Measurements from ENCODE around the gene CAVIN2. TPM values are rescaled to one million over a fixed set of nuclear protein-coding genes. Genes with fewer than 3 reads are reported as not detected.

Gene CAVIN2
- total RNA-seq, 2 experiments from 2014 or later, result 0.10 TPM; not detected in 1

DNA sequence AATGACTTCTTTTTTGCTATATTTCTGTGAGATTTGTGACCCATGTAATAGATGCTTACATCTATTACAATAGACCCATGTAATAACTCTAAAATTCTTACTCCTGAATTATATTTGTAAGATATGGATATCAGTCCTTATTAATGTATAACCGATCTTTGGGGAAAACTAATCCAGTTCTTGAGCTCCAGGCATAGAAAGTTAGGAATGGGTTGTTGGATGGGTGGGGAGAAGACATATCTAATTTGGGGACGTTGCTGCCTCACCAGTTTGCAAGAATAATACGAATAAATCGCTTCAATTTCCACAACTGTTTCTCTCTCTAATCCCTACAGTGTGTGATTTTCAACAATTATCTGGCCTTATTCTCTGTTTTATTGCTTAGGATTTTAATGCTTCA lies 13.5 kb downstream of the CAVIN2 start:
- no peaks in the 10 kb centered on the region for H3K4me1 ChIP-seq (ENCODE audit: insufficient read depth, low read length, poor library complexity, severe bottlenecking)
- TF ChIP-seq, protein P1, sequence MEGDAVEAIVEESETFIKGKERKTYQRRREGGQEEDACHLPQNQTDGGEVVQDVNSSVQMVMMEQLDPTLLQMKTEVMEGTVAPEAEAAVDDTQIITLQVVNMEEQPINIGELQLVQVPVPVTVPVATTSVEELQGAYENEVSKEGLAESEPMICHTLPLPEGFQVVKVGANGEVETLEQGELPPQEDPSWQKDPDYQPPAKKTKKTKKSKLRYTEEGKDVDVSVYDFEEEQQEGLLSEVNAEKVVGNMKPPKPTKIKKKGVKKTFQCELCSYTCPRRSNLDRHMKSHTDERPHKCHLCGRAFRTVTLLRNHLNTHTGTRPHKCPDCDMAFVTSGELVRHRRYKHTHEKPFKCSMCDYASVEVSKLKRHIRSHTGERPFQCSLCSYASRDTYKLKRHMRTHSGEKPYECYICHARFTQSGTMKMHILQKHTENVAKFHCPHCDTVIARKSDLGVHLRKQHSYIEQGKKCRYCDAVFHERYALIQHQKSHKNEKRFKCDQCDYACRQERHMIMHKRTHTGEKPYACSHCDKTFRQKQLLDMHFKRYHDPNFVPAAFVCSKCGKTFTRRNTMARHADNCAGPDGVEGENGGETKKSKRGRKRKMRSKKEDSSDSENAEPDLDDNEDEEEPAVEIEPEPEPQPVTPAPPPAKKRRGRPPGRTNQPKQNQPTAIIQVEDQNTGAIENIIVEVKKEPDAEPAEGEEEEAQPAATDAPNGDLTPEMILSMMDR (conservative IDR thresholded peaks at IDR 0.05; ENCODE audit: low read length), result no peak
- TF ChIP-seq EZH2phosphoT487 (IDR thresholded peaks at IDR 0.05; ENCODE audit: borderline replicate concordance, low read depth, low read length), result no peak
- H3K79me2 ChIP-seq (ENCODE audit: insufficient read depth, low read depth, low read length), result no peaks in the 10 kb centered on the region
- no peak for DNase-seq (ENCODE audit: low spot score)
- intact Hi-C loops (cut with micrococcal nuclease; ENCODE audit: unreplicated experiment), result no loop called here
- no peak overlapping the region for H2AFZ ChIP-seq (ENCODE audit: low read length)
- H3K4me2 ChIP-seq (ENCODE audit: low read length), result no peak overlapping the region
- no peaks in the 10 kb centered on the region for H4K20me1 ChIP-seq (ENCODE audit: insufficient read depth, low read length)
- H3K9me3 ChIP-seq (ENCODE audit: low read length), result no peaks in the 10 kb centered on the region
- BruUV-seq (replicated peaks), result no TSS peak
- ChIA-PET POLR2A (interaction anchor here (0.6 kb wide), 1 partner anchor 273 kb away, joined by 5 read pairs; no protein-coding TSS in a partner anchor), CTCF (ENCODE audit: unreplicated experiment) (no interaction called here)
- no peak overlapping the region for H3K27ac ChIP-seq (ENCODE audit: low read depth, low read length, poor library complexity, severe bottlenecking)
- no peaks in the 10 kb centered on the region for H3K36me3 ChIP-seq (ENCODE audit: insufficient read depth, low read length)
- H3K9me2 ChIP-seq (ENCODE audit: insufficient read depth, low read length), result no peaks in the 10 kb centered on the region
- no peak overlapping the region for H3K4me3 ChIP-seq (ENCODE audit: low read depth, low read length, poor library complexity, severe bottlenecking)

DNA sequence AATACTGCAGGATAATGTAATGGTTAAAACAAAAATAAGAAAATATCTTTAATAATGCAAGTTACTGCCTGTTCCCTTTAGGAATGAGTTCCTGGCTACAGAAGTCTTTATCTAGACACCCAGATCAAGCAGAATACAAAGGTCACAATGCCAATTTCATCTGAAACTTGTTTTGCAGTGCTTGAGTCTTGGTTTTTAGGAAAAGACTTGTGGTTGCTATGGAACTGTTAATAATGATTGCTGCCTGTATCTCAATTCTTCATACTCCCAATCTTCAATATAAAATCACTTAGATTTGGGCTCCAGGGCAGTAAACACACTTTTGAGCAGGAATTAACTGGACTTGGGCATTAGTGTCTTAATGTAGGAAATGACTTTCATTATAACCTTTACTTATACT lies 14.2 kb downstream of the CAVIN2 start:
- Histone ChIP-seq H3K4me3 (ENCODE audit: low read depth, low read length, poor library complexity, severe bottlenecking) (no peak overlapping the region), H3K4me1 (ENCODE audit: insufficient read depth, low read length, poor library complexity, severe bottlenecking) (no peaks in the 10 kb centered on the region), H2AFZ (ENCODE audit: low read length) (no peak overlapping the region), H4K20me1 (ENCODE audit: insufficient read depth, low read length) (no peaks in the 10 kb centered on the region), H3K27ac (ENCODE audit: low read depth, low read length, poor library complexity, severe bottlenecking) (no peak overlapping the region), H3K9me2 (ENCODE audit: insufficient read depth, low read length) (no peaks in the 10 kb centered on the region), H3K4me2 (ENCODE audit: low read length) (no peak overlapping the region), H3K9me3 (ENCODE audit: low read length) (no peaks in the 10 kb centered on the region), H3K36me3 (ENCODE audit: insufficient read depth, low read length) (no peaks in the 10 kb centered on the region), H3K79me2 (ENCODE audit: insufficient read depth, low read depth, low read length) (no peaks in the 10 kb centered on the region)
- intact Hi-C loops (cut with micrococcal nuclease; ENCODE audit: unreplicated experiment), result no loop called here
- CTCF ChIA-PET (ENCODE audit: unreplicated experiment), result no interaction called here
- POLR2A ChIA-PET, result interaction anchor here (0.6 kb wide), 1 partner anchor 272 kb away, joined by 5 read pairs; no protein-coding TSS in a partner anchor
- BruUV-seq (replicated peaks), result no TSS peak
- TF ChIP-seq, protein P1 (conservative IDR thresholded peaks at IDR 0.05; ENCODE audit: low read length), result no peak
- TF ChIP-seq EZH2phosphoT487 (IDR thresholded peaks at IDR 0.05; ENCODE audit: borderline replicate concordance, low read depth, low read length), result no peak
- no peak for DNase-seq (ENCODE audit: low spot score)

DNA sequence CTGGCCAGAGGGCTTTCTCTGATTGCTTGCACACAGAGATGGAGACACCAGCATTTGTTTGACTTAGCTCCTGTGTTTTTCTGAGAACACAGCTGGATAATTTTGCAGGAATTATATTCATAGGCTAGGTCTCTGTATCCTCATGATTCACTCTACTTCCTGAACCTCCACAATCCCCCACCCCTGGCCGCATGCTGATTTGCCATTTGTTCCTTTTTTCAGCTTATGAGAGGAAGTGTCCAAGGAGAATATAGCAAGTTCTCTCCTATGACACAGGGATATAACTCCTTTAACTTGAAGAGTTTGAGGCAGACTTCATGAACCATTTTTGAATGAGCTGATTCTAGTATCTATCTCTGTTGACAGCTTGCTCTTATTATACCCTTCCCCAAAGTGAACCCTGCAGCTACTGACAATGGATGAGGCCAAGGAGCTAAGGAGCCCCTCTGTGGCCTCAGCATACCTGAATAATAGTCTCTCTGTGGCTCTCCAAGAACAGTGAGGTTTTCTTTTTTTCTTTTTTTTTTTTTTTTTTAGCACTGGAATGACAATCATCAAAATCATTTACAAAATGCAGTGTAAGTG lies 15.4 kb downstream of the CAVIN2 start:
- Histone ChIP-seq H3K4me3 (ENCODE audit: low read depth, low read length, poor library complexity, severe bottlenecking) (no peak overlapping the region), H3K79me2 (ENCODE audit: insufficient read depth, low read depth, low read length) (no peaks in the 10 kb centered on the region), H3K4me1 (ENCODE audit: insufficient read depth, low read length, poor library complexity, severe bottlenecking) (no peaks in the 10 kb centered on the region), H3K4me2 (ENCODE audit: low read length) (no peak overlapping the region), H3K27ac (ENCODE audit: low read depth, low read length, poor library complexity, severe bottlenecking) (no peak overlapping the region), H3K9me2 (ENCODE audit: insufficient read depth, low read length) (no peaks in the 10 kb centered on the region), H3K36me3 (ENCODE audit: insufficient read depth, low read length) (no peaks in the 10 kb centered on the region), H2AFZ (ENCODE audit: low read length) (no peak overlapping the region), H4K20me1 (ENCODE audit: insufficient read depth, low read length) (no peaks in the 10 kb centered on the region), H3K9me3 (ENCODE audit: low read length) (no peaks in the 10 kb centered on the region)
- no peak for DNase-seq (ENCODE audit: low spot score)
- POLR2A ChIA-PET, result interaction anchor here (0.7 kb wide), 4 partner anchors 15 to 1677 kb away, joined by 3 to 6 read pairs (median 3); no protein-coding TSS in a partner anchor
- CTCF ChIA-PET (ENCODE audit: unreplicated experiment), result no interaction called here
- intact Hi-C loops (cut with micrococcal nuclease; ENCODE audit: unreplicated experiment), result no loop called here
- TF ChIP-seq, protein P1 (conservative IDR thresholded peaks at IDR 0.05; ENCODE audit: low read length), result no peak
- TF ChIP-seq EZH2phosphoT487 (IDR thresholded peaks at IDR 0.05; ENCODE audit: borderline replicate concordance, low read depth, low read length), result no peak
- BruUV-seq (replicated peaks), result no TSS peak

Data from OCI-LY7 (cell line).